Thyroid gland (tissue), 4 donors: ENCODE results near the gene GRIK4.

Source experiments
- POLR2A ChIP-seq, 2 donors: fragments of 450-650 bp; IDR thresholded peaks; one replicate each; pipeline ENCODE4 v1.6.1; 2017; ENCODE audit warnings: antibody characterized with exemption in 2 of 2, mild to moderate bottlenecking in 2 of 2, moderate library complexity in 1 of 2
- TF ChIP-seq, protein P1 (sequence below), 6 experiments: fragments of 200-600 bp in 3 of 6; fragments of 450-650 bp in 3 of 6; sonication (generic) in 3 of 6; IDR thresholded peaks; one replicate each; pipeline ENCODE4 v1.5.1; 2016 to 2019; ENCODE audit warnings: antibody characterized with exemption in 6 of 6, mild to moderate bottlenecking in 2 of 6, inconsistent platforms in 1 of 6, moderate library complexity in 1 of 6

DNA sequence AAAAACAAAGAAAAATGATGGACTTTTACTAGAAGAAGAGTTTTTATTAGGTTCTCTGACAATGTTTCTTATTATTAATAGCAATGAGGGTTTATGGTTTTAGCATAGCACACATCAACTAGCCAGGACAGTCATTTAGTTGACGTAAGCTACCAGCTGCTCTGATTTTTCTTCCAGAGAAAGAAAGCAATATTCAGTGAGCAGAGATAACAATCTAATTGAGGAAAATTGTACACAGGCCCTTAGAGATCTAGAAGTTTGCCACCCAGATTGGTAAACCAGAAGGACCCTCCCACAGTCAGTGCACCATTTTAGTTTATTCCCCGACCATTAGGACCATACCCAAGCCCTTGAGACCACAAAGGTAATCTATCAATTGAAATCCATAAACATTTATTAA is 483.6 kb downstream of the GRIK4 start:
- TF ChIP-seq POLR2A (IDR thresholded peaks at IDR 0.05) = no peak
- TF ChIP-seq, protein P1, sequence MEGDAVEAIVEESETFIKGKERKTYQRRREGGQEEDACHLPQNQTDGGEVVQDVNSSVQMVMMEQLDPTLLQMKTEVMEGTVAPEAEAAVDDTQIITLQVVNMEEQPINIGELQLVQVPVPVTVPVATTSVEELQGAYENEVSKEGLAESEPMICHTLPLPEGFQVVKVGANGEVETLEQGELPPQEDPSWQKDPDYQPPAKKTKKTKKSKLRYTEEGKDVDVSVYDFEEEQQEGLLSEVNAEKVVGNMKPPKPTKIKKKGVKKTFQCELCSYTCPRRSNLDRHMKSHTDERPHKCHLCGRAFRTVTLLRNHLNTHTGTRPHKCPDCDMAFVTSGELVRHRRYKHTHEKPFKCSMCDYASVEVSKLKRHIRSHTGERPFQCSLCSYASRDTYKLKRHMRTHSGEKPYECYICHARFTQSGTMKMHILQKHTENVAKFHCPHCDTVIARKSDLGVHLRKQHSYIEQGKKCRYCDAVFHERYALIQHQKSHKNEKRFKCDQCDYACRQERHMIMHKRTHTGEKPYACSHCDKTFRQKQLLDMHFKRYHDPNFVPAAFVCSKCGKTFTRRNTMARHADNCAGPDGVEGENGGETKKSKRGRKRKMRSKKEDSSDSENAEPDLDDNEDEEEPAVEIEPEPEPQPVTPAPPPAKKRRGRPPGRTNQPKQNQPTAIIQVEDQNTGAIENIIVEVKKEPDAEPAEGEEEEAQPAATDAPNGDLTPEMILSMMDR (IDR thresholded peaks at IDR 0.05) = no peak
